ENCODE measurements around the gene TENT5C.

TENT5C gene

DNA sequence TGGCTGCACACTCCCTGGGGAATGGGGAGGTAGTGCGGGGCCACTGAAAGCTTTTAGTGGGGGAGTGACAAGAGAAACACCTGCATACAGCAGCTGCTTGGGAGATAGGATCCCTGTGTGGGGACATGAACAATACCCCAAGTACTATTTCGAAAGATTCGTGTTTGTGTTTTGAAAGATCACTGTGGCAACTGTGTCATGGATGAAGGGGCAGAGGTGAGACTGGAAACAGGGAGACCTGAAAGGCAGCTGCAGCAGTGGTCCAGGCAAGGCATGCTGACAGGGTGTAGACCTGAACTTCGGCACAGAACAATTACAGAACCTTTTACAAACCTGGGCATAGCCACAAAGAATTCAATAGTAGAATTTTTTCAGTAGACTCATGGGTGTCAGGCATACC is 32.9 kb downstream of the TENT5C start:
- no peak for DNase-seq

DNA sequence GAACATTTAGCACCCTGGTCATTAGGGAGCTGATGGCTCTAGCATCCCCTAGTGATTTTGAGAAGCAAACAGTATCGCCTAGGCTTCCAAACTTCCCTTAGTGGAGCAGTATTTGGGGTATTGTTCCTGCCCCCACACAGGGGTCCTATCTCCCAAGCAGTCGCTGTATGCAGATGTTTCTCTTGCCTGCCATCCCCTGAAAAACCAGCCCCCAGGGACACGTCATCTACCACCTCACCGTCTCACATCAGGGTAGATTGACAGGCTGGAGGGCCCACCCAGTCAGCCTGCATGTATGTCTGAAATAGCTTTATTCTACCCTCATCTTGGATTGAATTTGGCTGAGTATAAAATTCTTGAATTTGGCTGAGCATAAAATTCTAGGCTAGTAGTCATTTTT is 33.9 kb downstream of the TENT5C start:
- no peak for DNase-seq

DNA sequence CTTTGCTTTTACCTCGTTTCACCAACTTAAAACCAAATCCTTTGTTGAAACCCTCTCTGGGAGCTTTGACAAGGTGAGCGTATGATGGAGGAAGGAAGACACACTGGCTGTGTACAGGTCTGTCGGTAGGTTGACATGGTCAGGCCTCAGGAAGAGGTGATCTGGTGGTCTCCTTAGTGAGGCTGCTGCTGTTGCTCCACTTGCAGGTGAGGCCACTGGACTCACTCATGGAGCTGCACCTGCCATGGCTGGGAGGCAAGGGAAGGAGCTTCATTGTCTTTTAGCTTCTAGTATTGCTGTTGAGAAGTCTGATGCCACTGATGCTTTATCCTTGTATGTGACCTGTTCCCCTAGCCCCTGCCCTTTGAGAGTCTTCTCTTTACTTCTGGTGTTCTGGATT is 35.7 kb downstream of the TENT5C start:
- DNase-seq: no peak

DNA sequence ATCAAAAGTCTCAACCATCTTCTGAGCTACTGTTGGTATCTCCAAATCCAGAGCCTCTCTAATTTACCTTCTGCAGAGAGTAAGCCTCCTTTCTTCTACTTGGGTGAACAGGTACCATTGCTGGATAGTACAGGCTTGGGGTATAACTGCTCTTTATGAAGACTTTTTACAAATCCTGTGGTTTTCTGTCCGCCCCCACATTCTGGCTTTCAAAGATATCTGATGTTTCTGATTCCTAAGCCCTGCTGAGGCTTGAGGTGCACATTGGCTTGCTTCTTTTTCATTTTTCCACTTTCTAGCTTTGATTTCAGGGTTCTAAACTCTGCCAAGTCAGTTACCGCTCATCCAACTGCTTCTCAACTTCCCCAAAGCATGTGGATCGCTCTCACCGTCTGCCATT is 37.1 kb downstream of the TENT5C start:
- no peak for DNase-seq

DNA sequence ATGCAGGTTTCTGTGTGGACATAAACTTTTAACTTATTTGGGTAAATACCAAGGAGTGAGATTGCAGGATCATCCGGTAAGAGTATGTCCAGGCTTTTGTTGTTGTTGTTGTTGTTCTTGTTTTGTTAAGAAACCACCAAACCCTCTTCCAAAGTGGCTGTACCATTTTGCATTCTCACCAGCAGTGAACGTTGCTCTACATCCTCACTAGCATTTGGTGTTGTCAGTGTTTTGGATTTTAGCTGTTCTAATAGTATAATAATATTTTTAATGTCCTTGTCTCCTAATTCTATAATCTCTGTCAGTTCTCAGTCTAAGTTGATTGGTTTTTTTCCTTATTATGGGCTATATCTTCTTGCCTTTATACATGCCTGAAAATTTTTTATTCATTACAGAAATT is 37.8 kb downstream of the TENT5C start:
- DNase-seq: no peak

DNA sequence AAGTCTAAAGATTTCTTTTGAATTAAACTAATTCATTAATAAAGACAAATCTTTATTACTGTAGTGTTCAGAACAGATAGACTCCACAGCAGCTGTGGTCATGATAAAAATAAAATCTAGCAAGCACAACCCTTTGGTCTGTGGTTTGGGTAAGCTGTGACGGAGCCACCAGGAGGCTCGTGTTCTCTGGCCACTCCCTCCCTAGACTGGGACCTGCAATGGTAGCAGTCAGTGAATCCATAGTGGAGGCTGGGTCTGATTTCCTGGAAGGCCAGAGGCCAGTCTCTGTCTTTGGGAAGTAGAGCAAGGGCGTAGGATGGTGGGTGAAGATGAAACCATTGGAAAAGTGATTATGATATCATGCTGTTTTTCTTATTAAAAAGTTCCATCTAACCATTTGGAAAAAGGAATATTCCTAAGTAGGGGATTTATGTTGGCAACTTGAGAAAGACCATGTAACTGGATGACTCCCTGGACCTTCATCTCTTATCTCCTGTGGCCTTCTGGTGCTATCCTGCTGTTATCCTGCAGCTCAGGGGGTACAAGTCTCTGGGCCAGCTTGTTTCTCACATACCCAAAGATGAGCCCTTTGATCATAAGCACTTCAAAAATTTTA is 39.0 kb downstream of the TENT5C start:
- no peak for DNase-seq

DNA sequence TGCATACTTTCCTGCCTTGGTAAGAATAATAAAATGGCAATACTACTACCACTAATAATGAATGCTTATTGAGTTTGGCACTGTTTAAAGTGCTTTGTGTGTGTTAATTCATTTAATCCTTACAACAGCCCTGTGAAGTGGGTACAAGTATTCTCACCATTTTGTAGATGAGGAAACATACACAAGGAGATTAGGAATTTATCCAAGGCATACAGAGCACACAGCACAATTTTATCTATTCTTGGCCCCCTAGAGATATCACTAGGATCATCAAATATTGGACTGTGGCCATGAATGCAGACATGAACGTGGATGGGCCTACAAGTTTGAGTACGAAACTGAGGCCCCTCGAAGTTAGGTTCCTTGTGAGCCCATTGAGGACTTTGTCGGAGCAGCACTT is 39.5 kb downstream of the TENT5C start:
- DNase-seq: no peak

DNA sequence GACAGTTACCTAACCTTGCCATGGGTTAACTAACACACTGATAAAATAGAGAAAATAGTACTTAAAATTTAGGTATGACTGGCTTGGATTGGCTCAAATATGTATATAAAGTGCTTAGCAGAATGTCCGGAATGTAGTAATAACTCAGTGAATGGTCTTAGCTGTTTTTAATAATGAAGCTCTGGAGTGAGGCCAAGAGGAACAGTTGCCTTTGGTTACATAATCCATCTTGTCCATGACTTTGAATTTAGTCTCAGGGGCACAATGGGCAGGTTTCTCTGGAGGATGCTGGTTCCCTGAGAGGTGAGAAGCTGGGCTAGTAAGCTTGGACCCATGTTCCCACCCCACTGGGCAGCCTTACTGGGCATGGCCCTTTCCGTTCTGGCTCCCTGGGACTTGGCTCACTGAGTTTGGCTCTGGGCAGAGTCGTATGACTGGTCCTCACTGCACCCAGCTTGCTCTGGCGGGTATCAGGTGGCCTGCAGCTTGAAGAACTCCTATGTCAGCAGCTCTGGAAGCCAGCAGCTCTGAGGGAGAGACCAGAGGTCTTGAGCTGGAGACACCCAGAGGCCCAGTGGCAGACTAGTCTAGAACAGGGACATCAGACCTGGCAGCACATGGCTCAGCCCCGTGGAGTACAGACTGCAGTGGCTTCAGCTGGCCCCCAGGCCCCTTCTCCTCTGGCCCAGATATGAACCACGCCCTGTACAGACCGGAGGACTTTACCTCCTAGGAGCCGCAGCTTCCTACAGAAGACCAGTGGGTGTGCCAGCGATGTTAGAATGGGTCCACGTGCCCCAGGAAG is 40.4 kb downstream of the TENT5C start:
- no peak for DNase-seq

DNA sequence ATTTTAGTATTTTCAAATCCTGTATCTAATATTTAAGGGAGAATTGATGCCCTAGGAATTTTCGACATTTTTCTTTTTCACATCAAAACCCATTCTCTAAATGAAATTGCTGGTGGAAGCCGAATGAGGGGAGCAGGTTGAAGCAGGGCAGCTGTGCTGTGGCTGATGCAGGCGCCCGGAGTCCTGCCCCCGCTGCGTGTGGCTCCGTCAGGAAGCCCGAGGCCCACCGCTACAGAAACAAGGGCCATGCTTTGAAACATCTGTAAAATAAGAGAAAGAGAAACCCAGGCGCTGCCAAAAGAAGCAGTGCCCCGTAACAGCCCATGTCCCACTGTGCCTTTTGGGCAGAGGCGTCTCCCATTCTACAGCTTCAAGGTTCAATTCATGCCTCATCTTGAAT is 41.1 kb downstream of the TENT5C start:
- no peak for DNase-seq

DNA sequence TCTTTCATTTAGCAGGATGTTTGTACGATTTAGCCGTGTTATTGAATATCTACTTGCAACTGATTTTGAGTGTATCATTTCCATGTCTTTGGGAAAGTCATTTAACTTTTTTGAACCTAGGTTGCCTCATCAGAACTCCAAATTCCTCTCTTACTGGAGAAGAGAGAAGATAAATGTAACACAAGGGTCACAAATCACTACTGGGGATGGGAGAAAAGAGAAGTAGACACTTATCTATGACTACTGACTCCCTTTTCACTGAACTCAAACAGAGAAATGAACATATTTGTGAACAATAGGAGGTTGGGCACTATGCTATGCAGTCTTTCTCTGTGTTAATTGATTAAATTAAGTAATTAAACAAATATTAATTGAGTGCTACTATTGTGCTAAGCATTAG is 42.2 kb downstream of the TENT5C start:
- no peak for DNase-seq

DNA sequence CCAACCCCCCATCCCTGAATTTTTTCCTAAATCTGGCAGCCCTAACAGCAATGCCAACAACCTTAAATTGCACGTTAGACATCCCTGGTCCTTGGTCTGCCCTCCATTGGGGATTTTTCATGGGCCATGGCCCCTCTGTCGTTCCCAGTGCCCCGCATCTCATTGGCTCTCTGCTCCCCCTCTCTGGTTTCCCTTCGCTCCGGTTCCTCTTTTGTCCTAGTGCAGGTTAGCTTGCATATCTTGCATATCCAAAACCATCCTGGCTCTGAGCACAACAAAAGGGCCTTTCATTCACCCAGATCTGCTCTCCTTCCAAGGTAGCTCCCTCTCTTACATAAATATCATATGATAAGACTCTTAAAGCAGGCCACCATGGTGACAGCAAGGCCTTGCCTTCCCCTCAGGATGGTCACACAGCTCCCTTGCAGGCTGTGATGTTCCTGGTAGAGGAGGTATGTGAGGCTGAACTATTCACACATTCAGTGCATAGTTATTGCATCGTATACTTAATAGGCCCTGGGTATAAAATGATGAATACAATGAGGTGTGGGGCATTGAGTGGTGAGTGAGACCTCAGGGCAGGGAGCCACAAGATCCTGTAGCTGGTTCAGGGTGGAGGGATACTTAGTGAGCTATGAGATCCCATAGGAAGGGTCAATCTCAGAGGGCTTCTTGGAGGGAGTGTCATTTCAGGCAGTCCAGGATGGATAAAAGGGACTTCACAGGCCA is 45.2 kb downstream of the TENT5C start:
- DNase-seq: no peak

DNA sequence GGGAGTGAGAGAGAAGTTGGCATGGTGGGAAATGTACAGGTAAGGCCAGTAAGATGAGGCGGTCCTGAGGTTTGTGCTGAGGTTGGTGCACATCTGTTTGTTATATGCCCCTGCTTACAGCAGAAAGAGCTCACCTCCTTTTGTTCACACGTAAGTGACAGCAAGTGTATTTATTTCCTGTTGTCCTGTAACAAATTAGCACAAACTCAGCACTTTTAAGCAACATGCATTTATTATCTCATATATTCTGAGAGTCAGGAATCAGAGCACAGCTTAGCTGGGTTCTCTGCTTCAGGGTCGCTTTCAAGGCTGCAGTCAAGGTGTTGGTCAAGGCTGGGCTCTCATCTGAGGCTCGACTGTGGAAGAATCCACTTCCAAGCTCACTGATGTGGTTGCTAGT is 45.8 kb downstream of the TENT5C start:
- no peak for DNase-seq

DNA sequence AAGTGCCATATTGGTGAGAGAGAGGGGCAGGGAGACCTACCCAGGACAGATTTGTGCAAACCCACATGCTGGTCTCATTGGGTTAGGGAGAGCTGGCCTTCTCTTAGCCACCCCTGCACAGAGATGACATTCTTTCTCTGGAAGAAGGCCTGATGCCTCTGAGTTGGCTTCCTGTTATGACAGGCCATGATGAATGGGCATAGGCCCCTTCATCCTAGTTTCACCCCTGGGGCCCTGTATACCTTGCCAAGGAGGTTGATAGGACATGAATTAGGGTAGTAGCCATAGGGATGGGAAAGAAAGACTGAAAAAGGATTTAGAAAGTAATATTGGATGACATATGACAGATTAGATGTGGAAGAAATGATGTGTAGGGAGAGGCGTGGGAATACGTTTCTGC is 46.6 kb downstream of the TENT5C start:
- no peak for DNase-seq

DNA sequence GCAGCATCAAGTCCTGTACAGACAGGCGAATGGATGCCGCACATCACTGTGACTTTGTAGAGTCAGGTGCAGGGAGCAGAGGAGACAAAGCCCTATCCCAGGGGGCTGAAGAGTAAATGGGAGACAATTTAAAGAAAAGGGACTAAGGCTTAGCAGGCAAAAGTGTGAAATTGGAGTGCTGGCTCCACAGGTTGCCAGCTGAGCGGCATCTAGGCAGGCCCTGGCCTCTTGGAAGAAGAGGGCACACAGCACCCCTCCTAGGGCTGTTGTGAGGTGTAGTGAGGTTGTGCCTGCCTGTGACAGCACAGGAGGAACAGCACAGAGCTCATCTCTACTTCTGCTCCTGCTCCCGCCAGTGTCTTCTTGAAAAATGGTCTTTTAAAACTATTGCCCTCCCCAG is 47.3 kb downstream of the TENT5C start:
- DNase-seq: no peak

DNA sequence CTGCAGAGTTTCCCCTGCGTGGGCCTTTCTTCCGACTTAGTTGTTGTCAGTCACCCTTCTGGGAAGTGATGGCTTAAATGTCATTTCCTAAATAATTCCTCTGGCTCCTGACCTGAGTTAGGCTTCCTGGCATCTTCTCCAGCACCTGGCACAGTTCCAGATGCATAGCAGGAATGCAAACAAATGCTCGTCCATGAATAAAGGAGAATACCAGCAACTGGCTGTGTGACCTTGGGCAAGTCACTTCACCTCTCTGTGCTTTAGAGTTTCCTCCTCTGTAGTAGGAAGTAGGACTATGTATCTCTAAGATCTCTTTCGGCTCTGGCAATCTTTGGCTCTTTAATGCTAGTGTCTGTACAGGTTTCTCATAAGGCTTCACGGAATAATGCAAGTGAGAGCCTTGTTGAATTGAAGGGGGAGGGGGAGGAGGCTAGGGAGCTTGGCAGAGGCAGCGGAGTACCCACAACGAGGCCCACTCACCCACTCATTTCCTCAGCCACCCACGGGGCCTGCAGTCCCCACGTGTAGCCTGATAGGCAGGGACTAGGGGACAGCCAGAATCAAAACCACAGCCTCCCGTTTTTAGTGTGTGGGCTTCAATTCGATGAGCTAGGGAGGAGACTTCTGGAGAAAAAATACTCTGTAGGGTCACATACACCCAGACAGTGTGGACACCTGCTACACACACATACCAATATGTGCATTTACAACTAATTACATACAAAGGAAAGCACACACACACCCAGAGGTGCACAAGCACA is 48.1 kb downstream of the TENT5C start:
- DNase-seq: peak; percentile 64

DNA sequence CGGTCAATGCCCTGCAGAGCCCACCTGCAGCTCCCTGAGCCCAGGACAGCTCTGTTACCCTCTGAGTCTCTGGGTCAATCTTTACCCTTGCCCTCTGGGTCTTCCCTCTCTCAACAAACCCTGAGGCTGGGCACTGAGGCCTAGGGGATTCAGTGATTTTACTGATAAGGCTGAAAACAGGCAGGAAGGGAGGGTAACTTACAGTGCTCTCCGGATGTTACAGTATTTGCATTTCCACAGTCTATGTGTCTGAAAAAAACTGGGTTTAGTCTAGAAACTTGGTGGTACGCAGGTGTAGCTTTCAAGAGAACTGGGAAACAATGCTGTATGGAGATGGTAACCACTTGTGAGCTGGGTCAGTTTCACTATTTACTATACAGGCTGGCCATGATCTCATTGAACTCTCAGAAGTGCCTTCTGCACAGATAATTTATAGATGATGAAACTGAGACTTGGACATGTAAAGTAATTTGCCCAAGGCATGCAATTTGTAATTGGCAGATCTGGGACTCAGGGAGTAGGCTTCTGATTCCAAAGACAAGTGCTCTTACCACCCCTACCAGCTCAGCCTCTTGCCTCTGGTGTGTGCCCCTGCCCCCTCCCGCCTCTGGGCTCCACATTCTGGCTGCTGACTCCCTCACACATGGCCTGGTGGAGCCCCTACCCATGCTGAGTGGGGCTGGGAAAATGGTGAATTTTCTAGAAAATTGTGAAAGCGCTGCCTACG is 48.8 kb downstream of the TENT5C start:
- DNase-seq: peak; percentile 69

DNA sequence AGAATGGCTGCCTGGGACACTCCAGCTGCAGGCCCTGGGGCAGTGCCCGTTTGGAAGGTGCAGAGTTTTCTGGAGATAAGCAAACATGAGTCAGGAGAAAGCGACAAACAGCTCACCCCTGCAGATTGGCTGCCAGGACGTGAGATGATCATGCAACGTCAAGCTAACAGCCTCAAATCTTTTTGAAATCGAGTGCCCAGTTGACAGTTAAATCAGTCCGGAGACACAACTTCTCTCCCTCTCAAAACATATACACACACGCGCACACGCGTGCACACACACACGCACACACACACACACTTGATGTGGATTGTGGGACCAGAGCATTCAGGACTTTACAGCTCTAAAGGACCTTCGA is 49.4 kb downstream of the TENT5C start:
- DNase-seq: no peak

DNA sequence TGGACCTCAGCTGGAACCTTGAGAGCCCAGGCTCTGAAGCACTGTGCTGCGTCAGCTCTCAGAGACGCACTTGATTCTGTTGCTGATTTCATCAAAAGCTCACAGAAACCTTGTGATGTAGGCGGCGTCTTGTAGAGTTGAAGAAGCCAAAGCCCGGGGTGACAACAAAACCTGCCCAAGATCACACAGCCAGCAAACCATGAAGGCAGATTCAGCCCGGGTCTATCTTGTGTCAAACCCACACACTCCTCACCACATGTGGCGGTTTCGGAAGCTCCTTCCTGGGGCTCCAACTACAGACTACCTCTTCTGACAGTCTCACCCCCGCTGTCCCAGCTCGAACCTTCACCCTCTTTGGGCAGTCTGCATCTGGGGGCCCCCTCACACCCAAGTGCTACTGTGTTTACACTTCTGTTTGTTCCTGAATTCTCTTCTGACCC is 50.4 kb downstream of the TENT5C start:
- DNase-seq: peak; percentile 91

DNA sequence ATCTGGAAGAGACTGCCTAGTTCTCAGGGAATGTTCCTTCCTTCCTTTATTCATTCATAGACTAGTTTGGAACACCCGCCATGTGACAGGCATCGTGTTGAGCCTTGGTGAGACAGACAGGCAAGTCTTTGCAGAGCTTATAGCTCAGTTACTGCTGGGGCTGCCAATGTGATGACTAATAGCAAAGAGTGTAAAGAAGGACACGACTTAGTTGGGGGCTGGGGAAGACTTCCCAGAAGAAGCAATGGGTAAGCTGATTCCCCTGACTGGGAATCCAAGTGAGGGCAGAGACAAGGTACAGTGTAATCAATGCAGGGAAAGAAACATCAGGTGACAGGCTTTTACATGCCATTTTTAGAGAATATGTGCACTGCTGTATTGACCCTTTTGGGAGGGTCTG is 51.2 kb downstream of the TENT5C start:
- peak; percentile 51 for DNase-seq

DNA sequence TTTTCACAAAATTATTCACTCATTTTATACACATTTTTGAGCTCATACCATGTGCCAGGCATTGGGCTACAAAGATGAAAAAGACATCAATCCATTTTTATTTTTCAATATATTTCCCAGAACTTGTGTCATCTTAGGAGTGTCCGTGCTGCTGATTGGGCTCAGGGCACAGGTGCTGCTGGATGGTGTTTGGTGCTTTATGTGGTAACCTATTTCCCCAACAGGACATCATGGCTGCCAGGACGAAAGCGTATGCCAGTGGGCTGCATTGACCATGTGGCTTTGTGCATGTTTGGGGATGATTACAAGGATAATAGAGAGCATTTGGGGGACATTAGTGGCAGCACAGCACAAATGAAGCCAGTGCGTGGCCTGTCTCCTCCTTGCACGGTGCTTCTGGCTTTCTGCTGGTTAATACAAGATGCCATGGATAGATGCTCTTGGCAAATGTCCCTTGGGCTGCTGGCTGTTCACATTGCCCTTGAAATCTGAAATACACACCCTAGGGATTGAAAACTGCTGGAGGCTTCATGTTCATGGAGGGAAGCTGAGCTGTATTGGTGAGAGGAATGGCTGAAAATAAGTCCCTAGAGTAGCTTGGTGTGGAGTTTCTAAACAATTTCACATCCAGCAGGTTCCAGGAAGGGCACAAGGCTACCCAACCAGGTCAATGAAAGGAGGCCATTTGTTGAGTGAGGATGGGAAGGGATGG is 52.3 kb downstream of the TENT5C start:
- no peak for DNase-seq

DNA sequence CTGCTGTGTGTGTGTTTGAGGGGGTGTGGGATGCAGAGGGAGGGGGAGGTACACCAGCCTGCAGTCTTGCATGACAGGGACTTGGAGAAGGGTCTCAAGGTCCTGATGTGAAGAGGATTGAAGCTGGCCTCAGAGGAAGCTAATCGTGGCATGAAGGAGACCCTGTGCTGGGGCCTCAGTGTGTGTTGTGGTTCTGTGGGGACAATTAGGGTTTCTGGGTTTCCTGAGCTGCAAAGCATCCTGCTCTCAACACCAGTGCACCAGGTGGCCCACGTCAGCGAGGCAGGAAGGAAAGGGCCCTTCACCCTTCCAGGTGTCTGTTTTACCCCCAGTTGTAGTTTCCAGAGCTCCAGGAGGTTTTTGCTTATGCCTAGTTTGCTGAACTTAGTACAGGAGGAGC is 52.8 kb downstream of the TENT5C start:
- DNase-seq: peak; percentile 82

All from activated CD4-positive, alpha-beta T cell treated with anti-CD3 and anti-CD28 coated beads, Interleukin-2, Interleukin-6, amounts not matched to agents 100 ng/mL and 50 ng/mL, durations not matched to agents 16 hours and 8 hours (primary cell).